Mesothelial cell of epicardium (in vitro differentiated cells): ENCODE results near the gene KRTAP5-10. TPM values are rescaled to one million over a fixed set of nuclear protein-coding genes. Genes with fewer than 3 reads are reported as not detected.
"Not testable (repeated sequence)": the region's sequence is repeated elsewhere in the genome, so short reads cannot be mapped to it uniquely, and the experiment has no call there.

Experiments
- DNase-seq, 2 experiments: peaks; one replicate each; pipeline ENCODE4 v3.0.0; 2021; ENCODE audit warnings: low spot score in 2 of 2; ENCODE audit not compliant: unreplicated experiment in 2 of 2
- H3K27ac Mint-ChIP-seq: 2 replicates; pipeline ENCODE4 v1.8.0; 2021; ENCODE audit warnings: mixed read lengths
- H3K27me3 Mint-ChIP-seq: 2 replicates; pipeline ENCODE4 v1.8.0; 2021; ENCODE audit warnings: low read depth, mixed read lengths
- H3K36me3 Mint-ChIP-seq: 2 replicates; pipeline ENCODE4 v1.8.0; 2021; ENCODE audit warnings: mixed read lengths
- H3K4me1 Mint-ChIP-seq: 2 replicates; pipeline ENCODE4 v1.8.0; 2021; ENCODE audit warnings: mixed read lengths
- H3K4me3 Mint-ChIP-seq: 2 replicates; pipeline ENCODE4 v1.8.0; 2021; ENCODE audit warnings: mild to moderate bottlenecking, moderate library complexity, mixed read lengths
- H3K9me3 Mint-ChIP-seq: 2 replicates; pipeline ENCODE4 v1.8.0; 2021; ENCODE audit warnings: mixed read lengths
- CTCF ChIP-seq: fragments of 200-600 bp; sonication (generic); IDR thresholded peaks from one replicate; pipeline ENCODE4 v1.5.0; 2021; ENCODE audit warnings: antibody characterized with exemption; ENCODE audit not compliant: unreplicated experiment
- total RNA-seq: library from RNA; stranded (reverse); gene quantifications from 3 replicates; pipeline ENCODE4 v1.2.1, GENCODE V29; 2021

Gene KRTAP5-10
- total RNA-seq, 1 donor from 2014 or later = 0.31 TPM

- Mint-ChIP-seq H3K27me3 (peaks cover 31% of the 10 kb centered on the region), H3K36me3 (no peaks in the 10 kb centered on the region), H3K4me3 (no peak overlapping the region), H3K9me3 (peaks cover 27% of the 10 kb centered on the region), H3K27ac (no peak overlapping the region), H3K4me1 (peaks cover 20% of the 10 kb centered on the region)
- TF ChIP-seq CTCF = no peak
- DNase-seq = no peak
Measured at GRCh38 chr11:71562120-71562519, 3.2 kb upstream of the KRTAP5-10 start.

- no peak for DNase-seq
Measured at GRCh38 chr11:71563406-71563805, 2.0 kb upstream of the KRTAP5-10 start.

GRCh38 chr11:71564430-71564829 is 933 bp upstream of the KRTAP5-10 start:
- peaks cover 31% of the 10 kb centered on the region for H3K27me3 Mint-ChIP-seq

More at GRCh38 chr11:71563406-71563805, 2.0 kb upstream of the KRTAP5-10 start:
- H3K27ac Mint-ChIP-seq = no peak overlapping the region
- peaks cover 31% of the 10 kb centered on the region for H3K27me3 Mint-ChIP-seq
- no peak overlapping the region for H3K4me3 Mint-ChIP-seq
- no peaks in the 10 kb centered on the region for H3K36me3 Mint-ChIP-seq
- no peak for TF ChIP-seq CTCF
- H3K9me3 Mint-ChIP-seq = peaks cover 21% of the 10 kb centered on the region
- peaks cover 27% of the 10 kb centered on the region for H3K4me1 Mint-ChIP-seq

GRCh38 chr11:71566081-71566620 is 788 bp downstream of the KRTAP5-10 start:
- Mint-ChIP-seq H3K4me3 (no peak overlapping the region), H3K27ac (no peak overlapping the region), H3K27me3 (peaks cover 31% of the 10 kb centered on the region), H3K36me3 (no peaks in the 10 kb centered on the region), H3K9me3 (peaks cover 9% of the 10 kb centered on the region), H3K4me1 (peaks cover 29% of the 10 kb centered on the region)
- DNase-seq = no peak
- TF ChIP-seq CTCF = no peak

More at GRCh38 chr11:71564430-71564829, 933 bp upstream of the KRTAP5-10 start:
- Mint-ChIP-seq H3K27ac (no peak overlapping the region), H3K4me1 (peaks cover 29% of the 10 kb centered on the region), H3K4me3 (no peak overlapping the region), H3K9me3 (peaks cover 21% of the 10 kb centered on the region), H3K36me3 (no peaks in the 10 kb centered on the region)
- TF ChIP-seq CTCF = no peak
- no peak for DNase-seq

GRCh38 chr11:71566626-71567599 is 1.6 kb downstream of the KRTAP5-10 start:
- not testable (repeated sequence) for H3K4me3 Mint-ChIP-seq, H3K36me3 Mint-ChIP-seq, H3K9me3 Mint-ChIP-seq, DNase-seq
- peaks cover 29% of the 10 kb centered on the region for H3K4me1 Mint-ChIP-seq
- peak overlapping the region; percentile 13 for H3K27ac Mint-ChIP-seq
- H3K27me3 Mint-ChIP-seq = peaks cover 26% of the 10 kb centered on the region

GRCh38 chr11:71567633-71568032 is 2.3 kb downstream of the KRTAP5-10 start:
- H3K9me3 Mint-ChIP-seq, H3K4me3 Mint-ChIP-seq, H3K36me3 Mint-ChIP-seq, DNase-seq: not testable (repeated sequence)
- peaks cover 29% of the 10 kb centered on the region for H3K4me1 Mint-ChIP-seq
- peak overlapping the region; percentile 13 for H3K27ac Mint-ChIP-seq
- H3K27me3 Mint-ChIP-seq = peaks cover 24% of the 10 kb centered on the region
